NCI-H1105 (cell line): Measurements from ENCODE around the gene HID1.
"Not testable (repeated sequence)": the region's sequence is repeated elsewhere in the genome, so short reads cannot be mapped to it uniquely, and the experiment has no call there.

Source experiments
- DNase-seq: peaks from one replicate; lab custom pipeline; 2025; lab: John Stamatoyannopoulos, UW

The HID1 gene

GRCh38 chr17:74972107-74972972 is at the start of gene HID1:
Gene HID1 (minus strand): TSS chr17:74972759. CDS start chr17:74972656, 103 bp downstream.
- peak; percentile 72 for DNase-seq

GRCh38 chr17:75020331-75021110 is 48.0 kb upstream of the HID1 start:
- DNase-seq: no peak

- no peak for DNase-seq
Measured at GRCh38 chr17:75019710-75020109, 47.2 kb upstream of the HID1 start.

- no peak for DNase-seq
Measured at GRCh38 chr17:75019146-75019545, 46.6 kb upstream of the HID1 start.

- no peak for DNase-seq
Measured at GRCh38 chr17:75013092-75013559, 40.6 kb upstream of the HID1 start.

- DNase-seq: peak; percentile 79
Measured at GRCh38 chr17:75012346-75013091, 40.0 kb upstream of the HID1 start, which contains the start of gene MRPL58. Gene MRPL58 (plus strand): TSS chr17:75012670. CDS start chr17:75012687, 17 bp downstream.

- DNase-seq: no peak
Measured at GRCh38 chr17:75012096-75012345, 39.5 kb upstream of the HID1 start.

- DNase-seq: no peak
Measured at GRCh38 chr17:75011401-75012095, 39.0 kb upstream of the HID1 start.

GRCh38 chr17:75010683-75011400 is 38.3 kb upstream of the HID1 start:
- no peak for DNase-seq

- no peak for DNase-seq
Measured at GRCh38 chr17:75009139-75009724, 36.7 kb upstream of the HID1 start.

- DNase-seq: no peak
Measured at GRCh38 chr17:75008373-75008772, 35.8 kb upstream of the HID1 start.

GRCh38 chr17:75006653-75007052 is 34.1 kb upstream of the HID1 start:
- no peak for DNase-seq

- DNase-seq: not testable (repeated sequence)
Measured at GRCh38 chr17:75006084-75006483, 33.5 kb upstream of the HID1 start.

- no peak for DNase-seq
Measured at GRCh38 chr17:75005291-75005690, 32.7 kb upstream of the HID1 start.

- DNase-seq: no peak
Measured at GRCh38 chr17:75004371-75004770, 31.8 kb upstream of the HID1 start.

- no peak for DNase-seq
Measured at GRCh38 chr17:75003957-75004355, 31.4 kb upstream of the HID1 start.

GRCh38 chr17:75003070-75003956 is 30.8 kb upstream of the HID1 start:
- DNase-seq: no peak

GRCh38 chr17:75001915-75002843 is 29.6 kb upstream of the HID1 start:
- DNase-seq: no peak

GRCh38 chr17:74999523-74999922 is 27.0 kb upstream of the HID1 start:
- DNase-seq: no peak
